Endothelial cell of hepatic sinusoid (primary cell): Measurements from ENCODE around the gene ORAI3.

Experiments
- in situ Hi-C: cut with HindIII; loops from 2 replicates; pipeline ENCODE4 v1.10.0; 2017; ENCODE audit warnings: low sequenced_read_pairs

Gene ORAI3

DNA sequence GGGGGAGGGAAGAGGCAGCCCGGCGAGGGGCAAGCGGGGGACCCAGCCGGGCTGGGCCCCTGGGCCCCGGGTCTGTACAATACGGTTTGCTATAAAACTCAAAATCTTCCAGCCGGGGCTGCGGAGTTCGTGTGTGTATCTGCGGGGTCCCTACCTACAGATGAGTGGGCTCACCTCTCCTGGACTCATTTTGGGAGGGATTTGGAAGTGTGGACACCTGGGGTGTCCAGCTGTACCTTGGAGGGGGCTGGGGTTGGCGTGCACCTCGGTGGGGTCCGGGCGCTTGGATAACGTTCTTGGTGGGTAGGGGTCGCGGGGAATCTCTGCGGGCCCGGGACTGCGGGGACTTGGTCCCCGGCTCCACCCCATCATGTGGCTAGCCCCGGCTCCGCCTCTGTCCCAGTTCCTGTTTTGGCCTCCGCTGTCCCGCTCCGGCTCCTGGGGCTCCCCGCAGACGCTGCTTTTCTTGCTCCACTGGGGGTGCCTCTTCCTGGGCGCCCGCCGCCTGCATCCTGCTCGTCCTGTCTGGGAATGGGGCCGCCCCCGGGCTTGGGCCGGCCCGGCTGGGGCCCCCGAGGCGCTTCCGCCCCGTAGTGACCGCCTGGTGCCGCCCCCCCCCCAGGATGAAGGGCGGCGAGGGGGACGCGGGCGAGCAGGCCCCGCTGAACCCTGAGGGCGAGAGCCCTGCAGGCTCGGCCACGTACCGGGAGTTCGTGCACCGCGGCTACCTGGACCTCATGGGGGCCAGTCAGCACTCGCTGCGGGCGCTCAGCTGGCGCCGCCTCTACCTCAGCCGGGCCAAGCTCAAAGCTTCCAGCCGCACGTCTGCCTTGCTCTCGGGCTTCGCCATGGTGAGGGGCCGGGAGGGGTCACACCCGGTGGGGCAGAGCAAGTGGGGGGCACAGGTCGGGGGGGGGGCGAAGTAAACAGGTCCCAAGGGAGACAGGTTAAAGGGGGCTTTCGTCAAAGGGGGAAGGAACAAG, at the start of gene ORAI3:
Gene ORAI3, plus strand, starts transcription at position 402 of the 983 bp plus-strand sequence. Its CDS starts 222 bp downstream, at position 624.
- in situ Hi-C loops: loop anchor here (5.0 to 25.0 kb wide), 5 partner anchors 53 to 513 kb away; partner anchors contain the start of genes ARMC5, TGFB1I1, ZNF646 and ZNF668

DNA sequence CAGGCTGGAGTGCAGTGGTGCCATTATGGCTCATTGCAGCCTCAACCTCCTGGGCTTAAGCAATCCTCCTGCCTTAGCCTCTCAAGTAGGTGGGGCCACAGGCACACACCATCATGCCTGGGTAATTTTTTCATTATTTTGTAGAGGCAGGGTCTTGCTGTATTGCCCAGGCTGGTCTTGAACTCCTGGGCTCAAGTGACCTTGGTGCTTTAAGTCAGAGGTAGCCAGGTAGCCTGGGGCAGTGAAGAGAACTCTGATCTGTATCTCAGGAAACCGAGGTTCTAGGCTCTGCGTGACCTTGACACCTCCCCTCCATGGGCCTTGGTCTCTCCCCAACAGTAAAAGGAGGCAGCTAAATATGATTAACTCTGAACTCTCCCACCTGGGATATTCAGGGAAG, 49.1 kb upstream of the ORAI3 start:
- in situ Hi-C loops: no loop called here

DNA sequence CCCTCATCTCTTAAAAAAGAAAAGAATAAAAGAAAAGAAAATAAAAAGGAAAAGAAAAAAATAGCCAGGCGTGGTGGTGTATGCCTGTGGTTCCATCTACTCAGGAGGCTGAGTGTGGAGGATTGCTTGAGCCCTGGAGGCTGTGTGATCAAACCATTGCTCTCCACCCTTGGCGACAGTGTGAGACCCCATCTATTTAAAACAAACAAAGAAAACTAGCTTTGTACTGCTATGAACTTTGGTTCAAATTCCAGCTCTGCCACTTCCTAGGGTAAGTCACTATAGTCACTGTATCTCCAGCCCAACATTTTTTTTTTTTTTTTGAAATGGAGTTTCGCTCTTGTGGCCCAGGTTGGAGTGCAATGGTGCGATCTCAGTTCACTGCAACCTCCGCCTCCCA, 48.3 kb upstream of the ORAI3 start:
- in situ Hi-C loops: no loop called here

DNA sequence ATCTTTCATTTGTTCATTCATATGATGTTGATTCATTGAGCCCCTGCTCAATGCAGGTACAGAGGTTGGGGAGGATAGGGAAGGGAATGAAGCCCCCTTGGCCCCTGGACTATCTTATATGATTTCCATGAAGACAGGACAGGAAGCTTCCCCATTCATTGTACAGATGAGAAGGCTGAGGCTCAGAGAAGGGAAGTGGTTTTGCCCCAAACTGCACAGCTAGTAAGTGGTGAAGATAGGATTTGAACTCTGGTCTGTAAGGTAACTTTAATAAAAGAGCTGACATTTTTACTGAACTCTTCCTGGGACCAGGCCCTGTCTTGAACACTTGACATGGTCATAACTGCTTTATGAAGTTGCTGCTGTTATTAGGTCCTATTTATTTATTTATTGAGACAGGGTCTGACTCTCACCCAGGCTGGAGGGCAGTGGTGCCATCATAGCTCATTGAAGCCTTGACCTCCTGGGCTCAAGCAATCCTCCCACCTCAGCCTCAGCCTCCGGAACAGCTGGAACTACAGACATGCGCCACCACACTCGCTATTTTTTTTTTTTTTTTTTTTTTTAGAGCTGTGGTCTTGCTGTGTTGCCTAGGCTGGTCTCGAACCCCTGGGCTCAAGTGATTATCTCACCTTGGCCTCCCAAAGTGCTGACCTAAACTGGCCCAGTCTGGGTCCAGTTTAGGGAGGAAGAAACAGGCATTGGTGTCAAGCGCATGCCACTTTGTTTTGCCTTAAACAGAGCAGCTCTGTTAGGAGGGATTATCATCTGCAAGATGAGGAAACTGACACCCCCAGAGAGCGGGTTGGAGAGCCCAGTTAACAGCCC, 47.5 kb upstream of the ORAI3 start:
- in situ Hi-C loops: no loop called here

DNA sequence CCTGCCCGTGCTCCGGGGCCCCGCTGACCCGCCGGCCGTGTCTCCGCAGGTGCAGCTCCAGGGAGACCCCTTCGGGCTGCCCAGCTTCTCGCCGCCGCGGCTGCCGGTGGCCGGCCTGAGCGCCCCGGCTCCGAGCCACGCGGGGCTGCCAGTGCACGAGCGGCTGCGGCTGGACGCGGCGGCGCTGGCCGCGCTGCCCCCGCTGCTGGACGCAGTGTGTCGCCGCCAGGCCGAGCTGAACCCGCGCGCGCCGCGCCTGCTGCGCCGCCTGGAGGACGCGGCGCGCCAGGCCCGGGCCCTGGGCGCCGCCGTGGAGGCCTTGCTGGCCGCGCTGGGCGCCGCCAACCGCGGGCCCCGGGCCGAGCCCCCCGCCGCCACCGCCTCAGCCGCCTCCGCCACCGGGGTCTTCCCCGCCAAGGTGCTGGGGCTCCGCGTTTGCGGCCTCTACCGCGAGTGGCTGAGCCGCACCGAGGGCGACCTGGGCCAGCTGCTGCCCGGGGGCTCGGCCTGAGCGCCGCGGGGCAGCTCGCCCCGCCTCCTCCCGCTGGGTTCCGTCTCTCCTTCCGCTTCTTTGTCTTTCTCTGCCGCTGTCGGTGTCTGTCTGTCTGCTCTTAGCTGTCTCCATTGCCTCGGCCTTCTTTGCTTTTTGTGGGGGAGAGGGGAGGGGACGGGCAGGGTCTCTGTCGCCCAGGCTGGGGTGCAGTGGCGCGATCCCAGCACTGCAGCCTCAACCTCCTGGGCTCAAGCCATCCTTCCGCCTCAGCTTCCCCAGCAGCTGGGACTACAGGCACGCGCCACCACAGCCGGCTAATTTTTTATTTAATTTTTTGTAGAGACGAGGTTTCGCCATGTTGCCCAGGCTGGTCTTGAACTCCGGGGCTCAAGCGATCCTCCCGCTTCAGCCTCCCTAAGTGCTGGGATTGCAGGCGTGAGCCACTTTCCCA, 46.6 kb upstream of the ORAI3 start:
- in situ Hi-C loops: no loop called here

DNA sequence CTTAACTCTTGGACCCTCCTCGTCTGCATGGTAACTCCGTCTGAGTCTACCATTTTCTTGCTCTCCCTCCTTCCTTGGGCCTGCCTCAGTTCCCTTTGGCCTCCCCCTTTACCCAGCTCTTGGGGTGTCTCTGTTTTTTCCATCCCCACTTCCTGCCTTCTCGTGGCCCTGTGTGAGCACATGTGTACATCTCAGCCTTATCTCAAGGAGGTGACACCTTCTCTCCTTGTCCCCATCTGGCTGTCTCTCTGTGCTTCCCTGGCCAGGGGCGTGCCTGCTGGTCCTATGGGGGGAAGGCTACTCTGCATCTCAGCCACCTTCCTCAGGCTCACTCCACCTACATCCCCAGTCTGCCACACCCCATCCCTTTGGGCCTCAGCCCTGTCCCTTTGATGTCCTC, 45.9 kb upstream of the ORAI3 start:
- in situ Hi-C loops: no loop called here

- in situ Hi-C loops: no loop called here
These were observed 45.3 kb upstream of the ORAI3 start for GRCh38 chr16:30903596-30903995.

DNA sequence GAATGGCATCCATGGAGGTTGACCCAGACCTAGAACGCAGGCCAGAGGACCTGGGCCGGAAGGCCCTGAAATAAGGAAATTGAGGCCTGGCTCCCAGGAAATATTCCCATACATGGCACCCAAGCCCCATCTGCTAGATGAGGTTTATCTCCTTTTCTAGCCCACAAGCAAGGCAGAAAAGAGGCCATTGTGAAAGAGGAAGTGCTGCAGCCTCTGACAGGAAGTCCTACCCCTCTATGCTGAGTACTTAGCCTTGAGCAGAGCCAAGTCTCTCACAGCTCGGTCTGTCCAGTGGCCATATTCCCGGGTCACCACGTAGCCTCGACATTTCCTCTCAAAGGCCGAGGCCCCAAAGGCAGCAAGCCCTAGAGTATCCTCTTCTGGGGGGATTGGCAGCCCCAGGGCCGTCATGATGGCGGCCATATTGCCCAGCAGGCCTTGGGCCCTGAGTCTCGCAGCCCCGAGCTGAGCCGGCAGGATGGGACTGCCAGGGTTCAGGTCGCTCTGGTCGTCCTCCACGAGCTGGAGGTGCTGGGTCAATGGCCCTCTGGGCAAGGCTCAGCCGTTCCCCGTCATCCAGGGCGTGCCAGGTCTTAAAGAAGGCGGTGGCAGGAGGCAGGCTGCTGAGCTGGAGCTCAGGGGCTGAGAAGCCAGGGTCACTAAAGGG, 44.6 kb upstream of the ORAI3 start:
- in situ Hi-C loops: no loop called here

GRCh38 chr16:30907064-30907463, 41.8 kb upstream of the ORAI3 start:
- in situ Hi-C loops: no loop called here

- in situ Hi-C loops: no loop called here
These were observed 38.3 kb upstream of the ORAI3 start for GRCh38 chr16:30910427-30911029.

- in situ Hi-C loops: no loop called here
These were observed 36.0 kb upstream of the ORAI3 start for GRCh38 chr16:30912794-30913412.

- in situ Hi-C loops: no loop called here
These were observed 34.0 kb upstream of the ORAI3 start for GRCh38 chr16:30914830-30915229.

DNA sequence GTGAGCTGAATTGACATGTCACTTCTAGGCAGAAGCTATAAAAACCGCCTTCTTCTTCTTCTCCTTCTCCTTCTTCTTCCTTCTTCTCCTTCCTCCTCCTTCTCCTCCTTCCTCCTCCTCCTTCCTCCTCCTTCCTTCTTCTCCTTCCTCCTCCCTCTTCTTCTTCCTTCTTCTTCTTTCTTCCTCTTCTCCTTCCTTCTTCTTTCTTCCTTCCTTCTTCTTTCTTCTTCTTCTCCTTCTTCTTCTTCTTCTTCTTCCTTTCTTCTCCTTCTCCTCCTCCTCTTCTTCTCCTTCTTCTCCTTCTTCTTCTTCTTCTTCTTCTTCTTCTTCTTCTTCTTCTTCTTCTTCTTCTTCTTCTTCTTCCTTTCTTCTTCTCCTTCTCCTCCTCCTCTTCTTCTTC, 30.3 kb upstream of the ORAI3 start:
- in situ Hi-C loops: no loop called here

GRCh38 chr16:30920891-30921290, 28.0 kb upstream of the ORAI3 start:
- in situ Hi-C loops: no loop called here

DNA sequence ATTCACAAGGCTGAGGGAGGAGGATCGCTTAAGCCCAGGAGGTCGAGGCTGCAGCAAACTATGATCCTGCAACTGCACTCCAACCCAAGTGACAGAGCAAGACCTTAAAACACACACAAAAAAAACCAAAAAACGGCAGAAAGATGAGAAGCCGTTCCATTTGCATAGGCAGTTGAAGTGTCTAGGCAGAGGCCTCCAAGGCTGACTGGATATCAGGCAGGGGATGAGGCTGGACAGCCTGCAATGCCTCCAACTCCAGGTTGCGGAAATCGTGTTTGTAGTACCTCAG, 27.5 kb upstream of the ORAI3 start:
- in situ Hi-C loops: no loop called here

GRCh38 chr16:30921748-30922419, 27.0 kb upstream of the ORAI3 start:
- in situ Hi-C loops: no loop called here

GRCh38 chr16:30922420-30922959, 26.4 kb upstream of the ORAI3 start:
- in situ Hi-C loops: no loop called here

DNA sequence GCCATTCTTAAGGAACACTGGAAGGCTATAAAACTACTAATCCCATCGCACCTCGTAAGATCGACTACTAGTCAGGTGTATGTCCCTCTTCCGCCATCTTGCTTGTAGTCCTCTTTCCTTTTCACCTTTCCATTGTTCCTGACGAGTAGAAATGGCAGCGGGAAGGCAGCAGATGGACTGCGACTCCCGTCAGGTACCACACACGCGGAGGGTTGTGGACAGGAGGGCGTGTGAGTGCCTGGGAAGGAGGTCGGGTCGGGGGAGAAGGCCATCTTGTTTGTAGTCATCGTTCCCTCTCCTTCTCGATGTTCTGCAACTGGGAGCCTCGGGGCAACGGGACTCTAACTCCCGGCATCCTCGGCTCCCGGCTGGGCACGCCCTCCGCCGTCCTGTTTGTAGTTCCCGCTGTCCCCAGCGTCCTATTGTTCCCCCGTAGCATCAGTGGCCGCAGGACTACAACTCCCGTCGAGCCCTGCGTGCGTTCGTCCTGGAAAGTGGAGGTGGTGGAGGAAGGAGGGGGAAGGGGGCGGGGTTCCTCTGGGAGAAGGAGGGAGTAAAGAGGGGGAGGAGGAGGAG, 25.8 kb upstream of the ORAI3 start:
- in situ Hi-C loops: no loop called here
